ENCODE measurements around the gene ACSF2.

The ACSF2 gene

GRCh38 chr17:50501054-50501453 is 75.0 kb downstream of the ACSF2 start:
- DNase-seq (ENCODE audit: low read depth in 2 of 2): no peak

GRCh38 chr17:50502301-50502990 is 76.4 kb downstream of the ACSF2 start:
- no peak for DNase-seq (ENCODE audit: low read depth in 2 of 2)

GRCh38 chr17:50505591-50506130 is 79.6 kb downstream of the ACSF2 start:
- no peak for DNase-seq (ENCODE audit: low read depth in 2 of 2)

GRCh38 chr17:50506298-50506697 is 80.3 kb downstream of the ACSF2 start:
- DNase-seq (ENCODE audit: low read depth in 2 of 2): no peak

GRCh38 chr17:50507871-50508572 is 82.0 kb downstream of the ACSF2 start, which contains the start of gene MYCBPAP:
Gene MYCBPAP (plus strand): TSS chr17:50508439. CDS start chr17:50508675, 236 bp downstream.
- DNase-seq (ENCODE audit: low read depth in 2 of 2): peak; percentile 27 to 59

- no peak for DNase-seq (ENCODE audit: low read depth in 2 of 2)
Measured at GRCh38 chr17:50508573-50509460, 82.8 kb downstream of the ACSF2 start.

- DNase-seq (ENCODE audit: low read depth in 2 of 2): no peak
Measured at GRCh38 chr17:50511058-50511457, 85.0 kb downstream of the ACSF2 start.

GRCh38 chr17:50513495-50513894 is 87.5 kb downstream of the ACSF2 start:
- DNase-seq (ENCODE audit: low read depth in 2 of 2): no peak

- DNase-seq (ENCODE audit: low read depth in 2 of 2): no peak
Measured at GRCh38 chr17:50514388-50514787, 88.4 kb downstream of the ACSF2 start.

GRCh38 chr17:50514936-50515702 is 89.1 kb downstream of the ACSF2 start:
- DNase-seq (ENCODE audit: low read depth in 2 of 2): no peak

GRCh38 chr17:50517011-50517410 is 91.0 kb downstream of the ACSF2 start:
- DNase-seq (ENCODE audit: low read depth in 2 of 2): no peak

GRCh38 chr17:50517504-50518383 is 91.7 kb downstream of the ACSF2 start:
- no peak for DNase-seq (ENCODE audit: low read depth in 2 of 2)

- no peak for DNase-seq (ENCODE audit: low read depth in 2 of 2)
Measured at GRCh38 chr17:50518384-50519023, 92.5 kb downstream of the ACSF2 start.

- DNase-seq (ENCODE audit: low read depth in 2 of 2): no peak
Measured at GRCh38 chr17:50519141-50519834, 93.3 kb downstream of the ACSF2 start.

GRCh38 chr17:50520483-50520882 is 94.5 kb downstream of the ACSF2 start:
- no peak for DNase-seq (ENCODE audit: low read depth in 2 of 2)

- DNase-seq (ENCODE audit: low read depth in 2 of 2): no peak
Measured at GRCh38 chr17:50521514-50521913, 95.5 kb downstream of the ACSF2 start.

GRCh38 chr17:50522766-50523165 is 96.7 kb downstream of the ACSF2 start:
- no peak for DNase-seq (ENCODE audit: low read depth in 2 of 2)

GRCh38 chr17:50523208-50523607 is 97.2 kb downstream of the ACSF2 start:
- DNase-seq (ENCODE audit: low read depth in 2 of 2): no peak

Data from stimulated activated CD8-positive, alpha-beta memory T cell treated with anti-CD3 and anti-CD28 coated beads, Interleukin-7, amount 100 ng/mL, for 1 hour (primary cell).